ENCODE results near the gene OTOF.

OTOF gene

GRCh38 chr2:26444236-26444635, 33.7 kb downstream of the OTOF start:
- no peak overlapping the region for H3K4me3 Mint-ChIP-seq
- no peak for DNase-seq
- peaks cover 2% of the 10 kb centered on the region for H3K4me1 Mint-ChIP-seq
- no peak for TF ChIP-seq CTCF (IDR thresholded peaks at IDR 0.05)
- no peaks in the 10 kb centered on the region for H3K9me3 Mint-ChIP-seq
- no peak overlapping the region for H3K27ac Mint-ChIP-seq
- no peaks in the 10 kb centered on the region for H3K36me3 Mint-ChIP-seq (ENCODE audit: low read depth)
- H3K27me3 Mint-ChIP-seq (ENCODE audit: low read depth, poor library complexity): peaks cover 10% of the 10 kb centered on the region

GRCh38 chr2:26442707-26443106, 35.2 kb downstream of the OTOF start:
- Mint-ChIP-seq H3K27me3 (ENCODE audit: low read depth, poor library complexity) (peaks cover 10% of the 10 kb centered on the region), H3K9me3 (no peaks in the 10 kb centered on the region), H3K36me3 (ENCODE audit: low read depth) (no peaks in the 10 kb centered on the region), H3K4me3 (no peak overlapping the region), H3K27ac (no peak overlapping the region), H3K4me1 (peaks cover 12% of the 10 kb centered on the region)
- no peak for DNase-seq
- no peak for TF ChIP-seq CTCF (IDR thresholded peaks at IDR 0.05)

- TF ChIP-seq CTCF (IDR thresholded peaks at IDR 0.05): no peak
- Mint-ChIP-seq H3K27me3 (ENCODE audit: low read depth, poor library complexity) (peaks cover 10% of the 10 kb centered on the region), H3K4me3 (no peak overlapping the region), H3K9me3 (no peaks in the 10 kb centered on the region), H3K4me1 (peaks cover 12% of the 10 kb centered on the region), H3K36me3 (ENCODE audit: low read depth) (no peaks in the 10 kb centered on the region), H3K27ac (no peak overlapping the region)
- no peak for DNase-seq
Measured at GRCh38 chr2:26442301-26442700, 35.6 kb downstream of the OTOF start.

- Mint-ChIP-seq H3K4me1 (peaks cover 12% of the 10 kb centered on the region), H3K4me3 (peak overlapping the region; percentile 0), H3K9me3 (no peaks in the 10 kb centered on the region), H3K36me3 (ENCODE audit: low read depth) (no peaks in the 10 kb centered on the region), H3K27me3 (ENCODE audit: low read depth, poor library complexity) (peaks cover 5% of the 10 kb centered on the region), H3K27ac (peak overlapping the region; percentile 84)
- no peak for DNase-seq
- TF ChIP-seq CTCF (IDR thresholded peaks at IDR 0.05): no peak
Measured at GRCh38 chr2:26438926-26439325, 39.0 kb downstream of the OTOF start.

GRCh38 chr2:26438526-26438925, 39.4 kb downstream of the OTOF start:
- no peak for TF ChIP-seq CTCF (IDR thresholded peaks at IDR 0.05)
- H3K9me3 Mint-ChIP-seq: no peaks in the 10 kb centered on the region
- H3K27ac Mint-ChIP-seq: no peak overlapping the region
- DNase-seq: peak; percentile 26
- no peak overlapping the region for H3K4me3 Mint-ChIP-seq
- peaks cover 4% of the 10 kb centered on the region for H3K27me3 Mint-ChIP-seq (ENCODE audit: low read depth, poor library complexity)
- H3K36me3 Mint-ChIP-seq (ENCODE audit: low read depth): no peaks in the 10 kb centered on the region
- peaks cover 12% of the 10 kb centered on the region for H3K4me1 Mint-ChIP-seq

GRCh38 chr2:26435106-26435505, 42.8 kb downstream of the OTOF start:
- no peak overlapping the region for H3K4me3 Mint-ChIP-seq
- no peak overlapping the region for H3K27ac Mint-ChIP-seq
- peaks cover 7% of the 10 kb centered on the region for H3K27me3 Mint-ChIP-seq (ENCODE audit: low read depth, poor library complexity)
- no peaks in the 10 kb centered on the region for H3K36me3 Mint-ChIP-seq (ENCODE audit: low read depth)
- no peaks in the 10 kb centered on the region for H3K9me3 Mint-ChIP-seq
- peaks cover 12% of the 10 kb centered on the region for H3K4me1 Mint-ChIP-seq
- no peak for DNase-seq
- TF ChIP-seq CTCF (IDR thresholded peaks at IDR 0.05): no peak

Measured in nephron progenitor cell (in vitro differentiated cells).